GM13976 (cell line): ENCODE measurements around the gene SMURF2.

Experiments
- DNase-seq: peaks from one replicate; pipeline ENCODE4 v3.0.0; 2012; ENCODE audit warnings: low spot score
- CTCF ChIP-seq: IDR thresholded peaks from 2 replicates; pipeline ENCODE4 v1.5.1; 2012; ENCODE audit warnings: borderline replicate concordance, mild to moderate bottlenecking; ENCODE audit not compliant: insufficient read depth; ENCODE audit errors: extremely low read depth, missing control alignments, control extremely low read depth
- in situ Hi-C: fragments of 300-500 bp; cut with MboI; formaldehyde crosslinking; loops from one replicate; pipeline ENCODE4 v1.12.0; 2022; ENCODE audit warnings: low sequenced_read_pairs, mixed read lengths, inconsistent platforms; ENCODE audit not compliant: unreplicated experiment

The SMURF2 gene

GRCh38 chr17:64555281-64555680, 106.8 kb downstream of the SMURF2 start:
- in situ Hi-C loops: no loop called here
- DNase-seq: no peak
- no peak for TF ChIP-seq CTCF

GRCh38 chr17:64554028-64554637, 108.0 kb downstream of the SMURF2 start:
- no peak for TF ChIP-seq CTCF
- DNase-seq: no peak
- in situ Hi-C loops: no loop called here

GRCh38 chr17:64551461-64551860, 110.6 kb downstream of the SMURF2 start:
- in situ Hi-C loops: no loop called here
- no peak for DNase-seq
- no peak for TF ChIP-seq CTCF

GRCh38 chr17:64547319-64547718, 114.8 kb downstream of the SMURF2 start:
- in situ Hi-C loops: no loop called here
- no peak for TF ChIP-seq CTCF

GRCh38 chr17:64546716-64547115, 115.4 kb downstream of the SMURF2 start:
- no peak for DNase-seq
- no peak for TF ChIP-seq CTCF
- in situ Hi-C loops: no loop called here

More at GRCh38 chr17:64547319-64547718, 114.8 kb downstream of the SMURF2 start:
- DNase-seq: no peak

GRCh38 chr17:64544742-64545141, 117.4 kb downstream of the SMURF2 start:
- in situ Hi-C loops: no loop called here
- no peak for TF ChIP-seq CTCF

More at GRCh38 chr17:64544742-64545141, 117.4 kb downstream of the SMURF2 start:
- DNase-seq: no peak
